GM12878 (cell line): ENCODE results near the gene FNDC3B. TPM values are rescaled to one million over a fixed set of nuclear protein-coding genes. Genes with fewer than 3 reads are reported as not detected.

Experiments used
- ATAC-seq: fragments of 200-7000 bp; cut with Tn5 transposase; 3 replicates; pipeline ENCODE4 v1.9.1; 2020; ENCODE audit warnings: mild to moderate bottlenecking, moderate library complexity
- BruUV-seq: library from RNA; stranded (reverse); fragments of 400-500 nt; replicated peaks from 2 replicates; lab custom pipeline; 2021; lab: Mats Ljungman, UMichigan
- CTCF ChIA-PET: fragments of 300-600 bp; sonication (Branson Sonifier 250); formaldehyde crosslinking; extraction: SDS; loops from one replicate; lab custom pipeline; 2021; ENCODE audit warnings: inconsistent platforms; lab: Yijun Ruan, JAX
- POLR2A ChIA-PET: fragments of 350-600 bp; formaldehyde crosslinking; extraction: SDS; loops from one replicate; lab custom pipeline; 2021; ENCODE audit warnings: inconsistent platforms; lab: Charles Lee
- RAD21 ChIA-PET: fragments of 300-600 bp; sonication (Branson Sonifier 250); formaldehyde crosslinking; loops from one replicate; lab custom pipeline; 2023; ENCODE audit warnings: antibody characterized with exemption; ENCODE audit not compliant: unreplicated experiment; lab: Charles Lee
- SMC1A ChIA-PET: fragments of 300-600 bp; sonication (Branson Sonifier 250); formaldehyde crosslinking; loops from one replicate; lab custom pipeline; 2023; ENCODE audit not compliant: unreplicated experiment, uncharacterized antibody; lab: Charles Lee
- DNase-seq: peaks from one replicate; pipeline ENCODE4 v3.0.0-alpha.2; 2011; ENCODE audit warnings: low read depth, low spot score
- FAIRE-seq: peaks from 3 replicates; lab custom pipeline; 2011; peaks lifted over from hg19 to GRCh38; lab: Jason Lieb, UNC
- H2AFZ ChIP-seq: 2 replicates; pipeline ENCODE4 v1.6.0; 2011; ENCODE audit warnings: low read depth, low read length, control low read depth; ENCODE audit not compliant: control insufficient read depth
- H3K27ac ChIP-seq: 2 replicates; pipeline ENCODE4 v1.5.1; 2011; ENCODE audit warnings: control low read depth; ENCODE audit not compliant: control insufficient read depth, insufficient read depth
- H3K27me3 ChIP-seq, 2 experiments: replicated peaks in 1 of 2; 2 replicates each; pipeline versions ENCODE4 v1.6.0 to v1.6.1; 2011; ENCODE audit warnings: low read length in 1 of 2; ENCODE audit not compliant: control insufficient read depth in 2 of 2, insufficient read depth in 2 of 2
- H3K36me3 ChIP-seq, 2 experiments: 2 replicates each; pipeline ENCODE4 v1.5.1; 2011; ENCODE audit warnings: low read length in 1 of 2; ENCODE audit not compliant: control insufficient read depth in 2 of 2, insufficient read depth in 2 of 2
- H3K4me1 ChIP-seq: 2 replicates; pipeline ENCODE4 v1.6.1; 2011; ENCODE audit warnings: mild to moderate bottlenecking, low read length, moderate library complexity, mixed read lengths; ENCODE audit not compliant: control insufficient read depth, insufficient read depth
- H3K4me2 ChIP-seq: 2 replicates; pipeline ENCODE4 v1.6.0; 2011; ENCODE audit warnings: control low read depth; ENCODE audit not compliant: control insufficient read depth, insufficient read depth
- H3K4me3 ChIP-seq: fragments of 200-600 bp; sonication (generic); 2 replicates; pipeline ENCODE4 v1.5.1; 2016
- H3K79me2 ChIP-seq: 2 replicates; pipeline ENCODE4 v1.6.0; 2011; ENCODE audit warnings: low read length; ENCODE audit not compliant: control insufficient read depth, insufficient read depth
- H3K9ac ChIP-seq: 2 replicates; pipeline ENCODE4 v1.8.0; 2011; ENCODE audit warnings: low read length, control low read depth, mixed read lengths; ENCODE audit not compliant: control insufficient read depth, insufficient read depth
- H3K9me3 ChIP-seq: replicated peaks from 3 replicates; pipeline ENCODE4 v1.5.1; 2011; ENCODE audit warnings: mild to moderate bottlenecking, low read length; ENCODE audit not compliant: control insufficient read depth, insufficient read depth
- H4K20me1 ChIP-seq: 2 replicates; pipeline ENCODE4 v1.6.0; 2011; ENCODE audit not compliant: control insufficient read depth, insufficient read depth
- ATF7 ChIP-seq: fragments of 450-650 bp; IDR thresholded peaks from 2 replicates; pipeline ENCODE4 v1.6.1; 2016; ENCODE audit warnings: low read depth, mild to moderate bottlenecking
- BACH1 ChIP-seq: fragments of 450-650 bp; IDR thresholded peaks from 2 replicates; pipeline ENCODE4 v1.6.1; 2017; ENCODE audit warnings: mild to moderate bottlenecking, borderline replicate concordance
- BHLHE40 ChIP-seq, 2 experiments: fragments of 450-650 bp in 1 of 2; IDR thresholded peaks; 2 replicates each; pipeline ENCODE4 v1.6.1; 2011 to 2017; ENCODE audit warnings: low read depth in 2 of 2, borderline replicate concordance in 1 of 2, improper control_type of control experiment in 1 of 2, low read length in 1 of 2, mild to moderate bottlenecking in 1 of 2
- BRCA1 ChIP-seq: IDR thresholded peaks from 2 replicates; pipeline ENCODE4 v1.6.1; 2011; ENCODE audit warnings: low read depth, low read length, improper control_type of control experiment
- CEBPB ChIP-seq, 2 experiments: fragments of 150-350 bp in 1 of 2; IDR thresholded peaks; 2 replicates each; pipeline ENCODE4 v1.6.1; 2012 to 2014; ENCODE audit warnings: low read depth in 2 of 2, low read length in 2 of 2, borderline replicate concordance in 1 of 2, inconsistent platforms in 1 of 2
- CEBPZ ChIP-seq: fragments of 150-350 bp; IDR thresholded peaks from 2 replicates; pipeline ENCODE4 v1.6.1; 2016; ENCODE audit warnings: low read depth, low read length
- DPF2 ChIP-seq: fragments of 450-650 bp; IDR thresholded peaks from 2 replicates; pipeline ENCODE4 v1.6.1; 2017; ENCODE audit warnings: mild to moderate bottlenecking
- GATAD2B ChIP-seq: fragments of 450-650 bp; conservative IDR thresholded peaks from 2 replicates; pipeline ENCODE4 v1.6.1; 2017; ENCODE audit warnings: low read depth, mild to moderate bottlenecking, moderate library complexity
- IKZF1 ChIP-seq: fragments of 450-650 bp; conservative IDR thresholded peaks from 2 replicates; pipeline ENCODE4 v1.6.1; 2017; ENCODE audit warnings: antibody characterized with exemption, mild to moderate bottlenecking
- MEF2B ChIP-seq: fragments of 450-650 bp; IDR thresholded peaks from 2 replicates; pipeline ENCODE4 v1.6.1; 2018; ENCODE audit warnings: mild to moderate bottlenecking, moderate library complexity; ENCODE audit not compliant: partially characterized antibody, poor library complexity, severe bottlenecking
- MYB ChIP-seq: fragments of 150-350 bp; IDR thresholded peaks from 2 replicates; pipeline ENCODE4 v1.6.1; 2014; ENCODE audit warnings: mild to moderate bottlenecking, low read depth, low read length, borderline replicate concordance
- NBN ChIP-seq: fragments of 450-650 bp; IDR thresholded peaks from 2 replicates; pipeline ENCODE4 v1.6.1; 2016
- PRDM15 ChIP-seq: fragments of 450-650 bp; formaldehyde crosslinking; IDR thresholded peaks from 2 replicates; pipeline ENCODE4 v1.4.0; 2020; ENCODE audit warnings: mild to moderate bottlenecking, moderate library complexity
- RB1 ChIP-seq: fragments of 450-650 bp; formaldehyde crosslinking; IDR thresholded peaks from 2 replicates; pipeline ENCODE4 v1.6.1; 2017; ENCODE audit warnings: mild to moderate bottlenecking, borderline replicate concordance
- SIN3A ChIP-seq: IDR thresholded peaks from 2 replicates; pipeline ENCODE4 v1.6.1; 2012; ENCODE audit warnings: low read depth, low read length, improper control_type of control experiment
- SUPT20H ChIP-seq: IDR thresholded peaks from 2 replicates; pipeline ENCODE4 v1.6.1; 2011; ENCODE audit warnings: low read depth, mild to moderate bottlenecking, low read length, moderate library complexity, borderline replicate concordance; ENCODE audit not compliant: control insufficient read depth
- YBX1 ChIP-seq: fragments of 450-650 bp; IDR thresholded peaks from 2 replicates; pipeline ENCODE4 v1.6.1; 2016; ENCODE audit warnings: antibody characterized with exemption
- ZSCAN29 ChIP-seq: fragments of 450-650 bp; IDR thresholded peaks from 2 replicates; pipeline ENCODE4 v1.6.1; 2017; ENCODE audit warnings: mild to moderate bottlenecking, moderate library complexity
- WGBS: methylation state at CpG from one replicate; pipeline ENCODE4 v1.1.6; 2016; ENCODE audit warnings: low lambda C conversion rate; ENCODE audit not compliant: insufficient replicate concordance, insufficient coverage; ENCODE audit errors: missing lambda C conversion rate; 5-methylcytosine and 5-hydroxymethylcytosine counted together
- in situ Hi-C: fragments of 300-500 bp; cut with MboI; formaldehyde crosslinking; loops from 9 replicates; pipeline ENCODE4 v1.14.3; 2018; ENCODE audit warnings: mixed read lengths
- intact Hi-C: fragments of 100-400 bp; cut with micrococcal nuclease; formaldehyde crosslinking; loops from one replicate; pipeline ENCODE4 v1.14.2; 2022; ENCODE audit not compliant: unreplicated experiment
- polyA plus RNA-seq, 11 experiments: library from polyadenylated mRNA; depleted of rRNA in 4 of 11; unstranded in 6 of 11; stranded (reverse) in 5 of 11; fragments of >200 nt; fragmentation: Nextera tagmentation in 4 of 11; fragmentation: Illumina TruSeq in 1 of 11; extraction: Ambion mirVana in 4 of 11; extraction: Trizol in 1 of 11; gene quantifications; 1 replicate in 1 of 11; 2 replicates in 10 of 11; pipeline versions ENCODE4 v1.2.1 to v1.2.3, GENCODE V29; 2011 to 2016; ENCODE audit warnings: inconsistent platforms in 2 of 11, missing spikeins in 2 of 11, low read depth in 1 of 11
- total RNA-seq, 4 experiments: library from RNA; depleted of rRNA in 3 of 4; stranded (reverse); fragments of >200 nt in 3 of 4; fragmentation: Illumina TruSeq in 1 of 4; extraction: Trizol in 1 of 4; gene quantifications; 2 replicates each; pipeline versions ENCODE4 v1.2.1 to v1.2.3, GENCODE V29; 2013 to 2021

The FNDC3B gene
- total and polyA plus RNA-seq, 10 of the 15 experiments (the other 5 are each of a cell fraction or from before 2014, with no cell fraction given): 7.9 to 35.0 (median 18.5) TPM

GRCh38 chr3:172213904-172214303 is 174.5 kb downstream of the FNDC3B start:
- Histone ChIP-seq H3K36me3 (peaks cover 0 to 9% of the 10 kb centered on the region in 2 experiments; a peak in 2 of 4 replicates), H2AFZ (no peak overlapping the region), H4K20me1 (no peaks in the 10 kb centered on the region), H3K9ac (peak overlapping the region; percentile 53), H3K9me3 (no peaks in the 10 kb centered on the region; the same call in 2 of the 3 replicates), H3K4me2 (peak overlapping the region; percentile 72), H3K4me1 (peaks cover 31% of the 10 kb centered on the region), H3K27me3 (no peaks in the 10 kb centered on the region), H3K27ac (peak overlapping the region; percentile 80), H3K4me3 (peak overlapping the region; percentile 20; the same call in 1 of the 2 replicates), H3K79me2 (peaks cover 21% of the 10 kb centered on the region)
- CTCF ChIA-PET: interaction anchor here (0.9 to 1.8 kb wide), 6 partner anchors 10 to 126 kb away, joined by 3 to 5 read pairs (median 4); no protein-coding TSS in a partner anchor
- no peak for FAIRE-seq
- in situ Hi-C loops: no loop called here
- SMC1A ChIA-PET: interaction anchor here (0.9 to 2.6 kb wide), 22 partner anchors 8 to 167 kb away, joined by 3 to 12 read pairs (median 4); no protein-coding TSS in a partner anchor
- WGBS: 23% methylated on average over 4 of the region's 4 CpGs
- peak; percentile 44 for ATAC-seq
- intact Hi-C loops: loop anchor here (2.0 kb wide), 1 partner anchor 65 kb away; no protein-coding TSS in a partner anchor
- peak; percentile 40 for DNase-seq
- POLR2A ChIA-PET: interaction anchor here (0.7 to 1.0 kb wide), 4 partner anchors 8 to 72 kb away, joined by 3 to 5 read pairs (median 4); no protein-coding TSS in a partner anchor
- RAD21 ChIA-PET: interaction anchor here (0.6 to 1.3 kb wide), 14 partner anchors 10 to 175 kb away, joined by 3 to 5 read pairs (median 3); no protein-coding TSS in a partner anchor
- no TSS peak for BruUV-seq
- TF ChIP-seq CEBPZ (no peak), BHLHE40 (IDR thresholded peaks at IDR 0.05; ENCODE audit: borderline replicate concordance in 1 of 2, low read depth in 2 of 2, low read length in 1 of 2) (peak in 1 of 2 experiments; percentile 21; a peak in 1 of 4 replicates), ATF7 (no peak), GATAD2B (no peak), CEBPB (IDR thresholded peaks at IDR 0.05; ENCODE audit: borderline replicate concordance in 1 of 2, low read depth in 2 of 2, low read length in 2 of 2) (no peak), PRDM15 (no peak), SUPT20H (no peak), SIN3A (no peak), ZSCAN29 (no peak), BACH1 (no peak), MEF2B (peak; percentile 63), NBN (no peak), IKZF1 (no peak), DPF2 (no peak), RB1 (no peak), YBX1 (no peak), MYB (no peak), BRCA1 (no peak)
